GM13977 (cell line): ENCODE results near the gene AIF1L.

ENCODE experiments used
- DNase-seq: peaks from one replicate; pipeline ENCODE4 v3.0.0; 2012; ENCODE audit warnings: low spot score
- in situ Hi-C: fragments of 300-500 bp; cut with MboI; formaldehyde crosslinking; loops from one replicate; pipeline ENCODE4 v1.12.0; 2022; ENCODE audit warnings: low sequenced_read_pairs, low pct_unique_long_range_greater_than_20kb, mixed read lengths, inconsistent platforms; ENCODE audit not compliant: unreplicated experiment
- TF ChIP-seq, protein P1 (sequence below): IDR thresholded peaks from 2 replicates; pipeline ENCODE4 v1.5.1; 2012; ENCODE audit warnings: mild to moderate bottlenecking, control low read depth; ENCODE audit not compliant: insufficient read depth; ENCODE audit errors: extremely low read depth, missing control alignments

Gene AIF1L

DNA sequence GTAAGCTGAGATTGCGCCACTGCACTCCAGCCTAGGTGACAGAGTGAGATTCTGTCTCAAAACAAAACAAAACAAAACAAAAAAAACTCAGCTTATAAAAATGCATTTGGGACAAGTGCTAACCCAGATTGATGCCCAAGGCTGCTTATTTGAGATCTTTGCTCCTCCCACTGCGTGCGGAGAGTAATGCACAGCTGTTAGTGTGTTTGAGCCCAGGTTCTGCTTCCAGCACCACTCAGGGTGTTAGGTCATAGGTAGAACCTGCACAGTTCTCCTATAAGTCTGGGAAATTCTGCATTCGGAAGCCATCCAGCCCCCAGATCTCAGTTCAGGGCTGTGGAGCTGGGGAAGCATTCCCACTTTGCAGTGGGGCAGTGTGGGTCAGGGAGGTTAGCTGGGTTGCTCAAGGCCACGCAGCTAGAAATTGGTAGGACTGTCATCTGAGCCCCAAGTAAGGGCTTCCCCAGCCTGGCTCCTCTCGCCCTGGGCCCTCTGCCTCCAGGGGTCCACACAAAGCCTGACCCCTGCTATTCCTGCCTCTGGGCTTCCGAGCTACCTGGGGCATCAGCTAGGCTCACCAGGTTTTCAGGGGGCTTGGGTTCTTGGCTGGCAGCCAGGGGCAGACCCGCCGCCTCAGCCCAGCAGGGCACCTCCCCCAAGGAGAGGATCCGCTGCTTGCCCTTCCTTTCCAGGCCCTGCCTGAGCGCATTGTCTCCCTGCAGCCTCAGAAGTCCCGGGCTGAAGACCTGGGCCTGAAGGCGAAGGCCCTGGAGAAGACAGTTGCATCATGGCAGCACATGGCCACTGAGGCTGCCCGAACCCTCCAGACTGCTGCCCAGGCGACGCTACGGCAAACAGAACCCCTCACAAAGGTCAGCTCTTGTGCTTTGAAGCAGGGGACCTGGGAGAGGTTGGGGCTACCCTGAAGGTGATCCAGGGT, 17.6 kb upstream of the AIF1L start:
- in situ Hi-C loops = no loop called here
- TF ChIP-seq, protein P1, sequence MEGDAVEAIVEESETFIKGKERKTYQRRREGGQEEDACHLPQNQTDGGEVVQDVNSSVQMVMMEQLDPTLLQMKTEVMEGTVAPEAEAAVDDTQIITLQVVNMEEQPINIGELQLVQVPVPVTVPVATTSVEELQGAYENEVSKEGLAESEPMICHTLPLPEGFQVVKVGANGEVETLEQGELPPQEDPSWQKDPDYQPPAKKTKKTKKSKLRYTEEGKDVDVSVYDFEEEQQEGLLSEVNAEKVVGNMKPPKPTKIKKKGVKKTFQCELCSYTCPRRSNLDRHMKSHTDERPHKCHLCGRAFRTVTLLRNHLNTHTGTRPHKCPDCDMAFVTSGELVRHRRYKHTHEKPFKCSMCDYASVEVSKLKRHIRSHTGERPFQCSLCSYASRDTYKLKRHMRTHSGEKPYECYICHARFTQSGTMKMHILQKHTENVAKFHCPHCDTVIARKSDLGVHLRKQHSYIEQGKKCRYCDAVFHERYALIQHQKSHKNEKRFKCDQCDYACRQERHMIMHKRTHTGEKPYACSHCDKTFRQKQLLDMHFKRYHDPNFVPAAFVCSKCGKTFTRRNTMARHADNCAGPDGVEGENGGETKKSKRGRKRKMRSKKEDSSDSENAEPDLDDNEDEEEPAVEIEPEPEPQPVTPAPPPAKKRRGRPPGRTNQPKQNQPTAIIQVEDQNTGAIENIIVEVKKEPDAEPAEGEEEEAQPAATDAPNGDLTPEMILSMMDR = no peak
- DNase-seq = no peak

DNA sequence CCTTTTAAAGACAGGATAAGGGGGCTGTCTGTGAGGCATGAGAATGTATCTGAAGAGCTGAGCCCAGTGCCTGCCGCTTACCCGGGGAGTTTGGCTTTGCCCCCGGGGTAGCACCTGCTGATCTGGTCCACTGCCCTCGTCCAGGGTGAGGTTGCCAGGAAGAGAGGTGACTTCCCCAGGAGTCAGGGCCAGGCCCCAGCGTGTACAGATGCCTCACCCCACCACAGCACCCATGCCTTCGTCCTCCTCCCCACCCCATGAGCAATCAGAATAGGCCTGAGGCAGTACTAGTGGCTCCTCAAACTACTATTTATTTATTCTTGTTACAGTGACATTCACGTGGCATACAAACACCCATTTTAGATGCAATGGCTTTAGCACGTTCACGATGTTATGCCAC, 15.7 kb upstream of the AIF1L start:
- TF ChIP-seq, protein P1 = no peak
- DNase-seq = no peak
- in situ Hi-C loops = no loop called here

DNA sequence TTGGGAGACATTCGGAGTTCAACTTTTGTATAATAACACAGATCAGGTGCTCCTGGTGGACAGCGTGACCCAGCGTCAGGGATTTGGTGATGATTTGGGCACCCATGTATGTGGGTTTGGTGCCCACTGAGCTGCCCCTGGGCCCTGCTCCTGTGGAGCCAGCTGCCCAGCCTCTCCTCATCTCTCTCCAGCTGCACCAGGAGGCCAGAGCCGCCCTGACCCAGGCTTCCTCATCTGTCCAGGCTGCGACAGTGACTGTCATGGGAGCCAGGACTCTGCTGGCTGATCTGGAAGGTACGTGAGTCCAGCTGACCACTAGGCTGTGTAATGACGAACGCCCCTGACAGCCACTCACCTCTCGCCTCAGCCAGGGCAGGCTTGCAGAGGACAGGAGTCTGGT, 14.5 kb upstream of the AIF1L start:
- TF ChIP-seq, protein P1 = no peak
- in situ Hi-C loops = no loop called here
- no peak for DNase-seq

DNA sequence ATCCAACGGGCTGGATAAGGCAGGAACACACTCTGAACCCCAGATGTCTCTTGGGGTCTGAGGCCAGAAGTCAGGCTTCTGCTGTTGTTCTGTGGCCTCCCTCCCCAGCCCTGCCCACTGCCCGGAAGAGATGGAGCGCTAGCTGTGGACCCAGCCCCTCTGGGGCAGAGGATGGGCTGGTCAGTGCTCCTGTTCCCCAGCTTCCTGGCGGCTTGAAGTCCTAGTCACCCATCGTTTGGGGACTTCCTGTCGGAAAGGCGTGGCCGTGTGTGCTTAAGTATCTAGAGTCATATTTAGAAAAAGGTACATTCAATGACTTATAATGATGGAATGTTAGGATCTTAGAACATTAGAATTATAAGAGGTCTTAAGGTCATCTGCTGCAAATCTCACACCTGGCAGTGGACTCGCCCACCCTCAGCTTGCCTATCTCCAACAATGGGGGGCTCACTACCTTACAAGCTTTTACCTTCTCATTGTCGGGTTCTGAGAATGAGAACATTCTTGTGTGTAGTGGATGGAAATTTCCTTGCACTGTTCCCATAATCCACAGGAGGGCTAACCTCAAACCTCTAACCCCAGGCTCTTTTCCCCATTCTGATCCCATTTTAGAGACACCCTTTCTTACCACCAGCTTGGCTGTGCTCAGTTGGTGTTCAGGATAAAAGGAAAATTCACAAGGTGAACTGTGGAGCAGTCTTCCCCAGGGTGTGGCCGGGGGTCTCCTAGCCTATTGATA, 13.4 kb upstream of the AIF1L start:
- no peak for DNase-seq
- in situ Hi-C loops = no loop called here
- TF ChIP-seq, protein P1 = no peak

DNA sequence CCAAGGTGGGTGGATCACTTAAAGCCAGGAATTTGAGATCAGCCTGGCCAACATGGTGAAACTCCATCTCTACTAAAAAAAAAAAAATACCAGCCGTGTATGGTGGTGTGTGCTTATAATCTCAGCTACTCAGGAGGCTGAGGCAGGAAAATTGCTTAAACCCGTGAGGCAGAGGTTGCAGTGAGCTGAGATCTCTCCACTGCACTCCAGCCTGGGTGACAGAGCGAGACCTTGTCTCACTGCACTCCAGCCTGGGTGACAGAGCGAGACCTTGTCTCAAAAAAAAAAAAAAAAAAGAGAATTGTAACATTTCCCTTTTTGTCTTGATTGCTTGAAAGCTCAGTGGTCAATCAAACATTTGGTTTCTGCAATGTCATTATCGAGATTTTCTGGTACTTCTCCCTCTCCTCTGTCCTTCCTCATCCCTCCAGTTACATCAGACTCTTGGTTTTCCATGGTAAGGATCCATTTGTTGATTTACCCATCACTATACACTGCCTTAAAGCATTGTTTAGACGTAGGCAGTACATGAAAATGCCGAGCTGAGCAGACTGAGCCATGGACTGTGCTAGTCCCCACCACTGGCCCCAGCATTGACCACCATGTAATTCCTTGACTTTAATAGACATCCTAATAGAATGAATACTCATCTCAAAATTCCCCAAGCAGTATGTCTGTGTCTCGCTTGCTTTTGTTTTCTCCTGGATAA, 11.5 kb upstream of the AIF1L start:
- TF ChIP-seq, protein P1 = no peak
- in situ Hi-C loops = no loop called here
- DNase-seq = no peak

DNA sequence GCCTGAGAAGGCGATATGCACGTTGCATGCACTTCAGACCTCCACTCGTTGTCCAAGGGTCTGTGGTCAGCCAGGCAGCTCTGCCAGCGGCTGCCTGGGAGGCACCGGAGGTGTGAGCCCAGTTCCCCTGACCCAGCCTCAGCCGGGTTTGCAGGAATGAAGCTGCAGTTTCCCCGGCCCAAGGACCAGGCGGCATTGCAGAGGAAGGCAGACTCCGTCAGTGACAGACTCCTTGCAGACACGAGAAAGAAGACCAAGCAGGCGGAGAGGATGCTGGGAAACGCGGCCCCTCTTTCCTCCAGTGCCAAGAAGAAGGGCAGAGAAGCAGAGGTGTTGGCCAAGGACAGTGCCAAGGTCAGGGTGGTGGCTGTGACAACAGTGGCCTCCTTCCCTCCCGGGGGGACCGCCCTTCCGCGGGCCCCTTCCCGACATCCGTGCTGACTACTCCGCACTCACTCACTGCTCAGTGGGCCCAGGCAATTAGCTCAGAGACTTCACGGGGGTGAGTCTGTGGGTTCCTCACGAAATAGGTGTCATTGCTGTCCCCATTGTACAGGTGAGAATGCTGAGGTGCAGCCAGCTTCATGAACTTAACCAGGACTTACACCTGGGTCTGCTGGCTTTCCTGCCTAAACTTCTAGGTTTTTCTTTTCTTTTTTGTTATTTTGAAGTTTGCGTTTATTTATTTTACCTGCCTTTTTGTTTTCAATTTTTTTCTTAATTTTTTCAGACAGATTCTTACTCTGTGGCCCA, 10.8 kb upstream of the AIF1L start:
- in situ Hi-C loops = no loop called here
- TF ChIP-seq, protein P1 = no peak
- DNase-seq = no peak
